Retina (tissue), 1 donor: ENCODE measurements around the gene ECSIT.

ENCODE experiments used
- DNase-seq: peaks from one replicate; pipeline ENCODE4 v3.0.0-alpha.2; 2016

The ECSIT gene

GRCh38 chr19:11549386-11549953 lies 20.5 kb upstream of the ECSIT start:
- no peak for DNase-seq

- no peak for DNase-seq
Measured at GRCh38 chr19:11547929-11548700, 19.2 kb upstream of the ECSIT start.

- DNase-seq, result no peak
Measured at GRCh38 chr19:11541238-11541637, 12.3 kb upstream of the ECSIT start.

GRCh38 chr19:11540645-11541044 lies 11.7 kb upstream of the ECSIT start:
- DNase-seq, result no peak

GRCh38 chr19:11539495-11540365 lies 10.8 kb upstream of the ECSIT start:
- DNase-seq, result no peak

GRCh38 chr19:11538232-11539036 lies 9.5 kb upstream of the ECSIT start, which contains the start of gene CNN1:
TSS of gene CNN1 (plus strand) at chr19:11538851. CDS start at chr19:11538928, 77 bp downstream.
- peak; percentile 26 for DNase-seq

GRCh38 chr19:11535792-11536595 lies 7.1 kb upstream of the ECSIT start:
- DNase-seq, result peak; percentile 92

GRCh38 chr19:11534948-11535347 lies 6.0 kb upstream of the ECSIT start:
- no peak for DNase-seq

- DNase-seq, result no peak
Measured at GRCh38 chr19:11534538-11534937, 5.6 kb upstream of the ECSIT start.

GRCh38 chr19:11530432-11530831 lies 1.5 kb upstream of the ECSIT start:
- peak; percentile 70 for DNase-seq

- no peak for DNase-seq
Measured at GRCh38 chr19:11519138-11519537, 9.8 kb downstream of the ECSIT start.

- no peak for DNase-seq
Measured at GRCh38 chr19:11513946-11514345, 15.0 kb downstream of the ECSIT start.

- no peak for DNase-seq
Measured at GRCh38 chr19:11510444-11510843, 18.5 kb downstream of the ECSIT start.

- DNase-seq, result no peak
Measured at GRCh38 chr19:11507370-11508078, 21.4 kb downstream of the ECSIT start.

GRCh38 chr19:11506967-11507366 lies 22.0 kb downstream of the ECSIT start:
- DNase-seq, result no peak

- no peak for DNase-seq
Measured at GRCh38 chr19:11506101-11506555, 22.8 kb downstream of the ECSIT start.

GRCh38 chr19:11505504-11506100 lies 23.3 kb downstream of the ECSIT start, which contains the start of gene ZNF653:
TSS of gene ZNF653 (minus strand) at chr19:11505839. CDS start at chr19:11505786, 53 bp downstream.
- DNase-seq, result peak; percentile 98

- DNase-seq, result peak; percentile 89
Measured at GRCh38 chr19:11505032-11505503, 23.9 kb downstream of the ECSIT start.

GRCh38 chr19:11504502-11505031 lies 24.4 kb downstream of the ECSIT start:
- no peak for DNase-seq

GRCh38 chr19:11499890-11500420 lies 29.0 kb downstream of the ECSIT start:
- DNase-seq, result no peak
